Embryonic facial prominence (tissue), 1 donor: ENCODE data around the gene FRMD6.
"Not testable (repeated sequence)": the region's sequence is repeated elsewhere in the genome, so short reads cannot be mapped to it uniquely, and the experiment has no call there.

ENCODE experiments used
- DNase-seq: peaks from one replicate; pipeline ENCODE4 v3.0.0-alpha.2; 2016; ENCODE audit errors: extremely low spot score

The FRMD6 gene

GRCh38 chr14:51628238-51628637 lies 23.5 kb upstream of the FRMD6 start:
- no peak for DNase-seq

- DNase-seq: no peak
These were observed 20.7 kb upstream of the FRMD6 start for GRCh38 chr14:51630987-51631386.

DNA sequence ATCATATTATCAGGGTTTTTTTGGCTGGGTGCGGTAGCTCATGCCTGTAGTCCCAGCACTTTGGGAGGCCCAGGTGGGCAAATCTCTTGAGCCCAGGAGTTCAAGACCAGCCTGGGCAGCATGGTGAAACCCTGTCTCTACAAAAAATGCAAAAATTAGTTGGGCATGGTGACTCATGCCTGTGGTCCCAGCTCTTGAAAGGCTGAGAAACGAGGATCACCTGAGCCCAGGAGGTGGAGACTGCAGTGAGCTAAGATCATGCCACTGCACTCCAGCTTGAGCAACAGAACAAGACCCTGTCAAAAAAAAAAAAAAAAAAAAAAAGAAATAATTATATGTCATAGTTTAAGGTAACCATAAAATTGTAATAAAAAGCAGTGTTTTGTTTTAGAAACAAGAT lies 18.4 kb upstream of the FRMD6 start:
- DNase-seq: not testable (repeated sequence)

GRCh38 chr14:51636109-51636508 lies 15.6 kb upstream of the FRMD6 start:
- DNase-seq: no peak

DNA sequence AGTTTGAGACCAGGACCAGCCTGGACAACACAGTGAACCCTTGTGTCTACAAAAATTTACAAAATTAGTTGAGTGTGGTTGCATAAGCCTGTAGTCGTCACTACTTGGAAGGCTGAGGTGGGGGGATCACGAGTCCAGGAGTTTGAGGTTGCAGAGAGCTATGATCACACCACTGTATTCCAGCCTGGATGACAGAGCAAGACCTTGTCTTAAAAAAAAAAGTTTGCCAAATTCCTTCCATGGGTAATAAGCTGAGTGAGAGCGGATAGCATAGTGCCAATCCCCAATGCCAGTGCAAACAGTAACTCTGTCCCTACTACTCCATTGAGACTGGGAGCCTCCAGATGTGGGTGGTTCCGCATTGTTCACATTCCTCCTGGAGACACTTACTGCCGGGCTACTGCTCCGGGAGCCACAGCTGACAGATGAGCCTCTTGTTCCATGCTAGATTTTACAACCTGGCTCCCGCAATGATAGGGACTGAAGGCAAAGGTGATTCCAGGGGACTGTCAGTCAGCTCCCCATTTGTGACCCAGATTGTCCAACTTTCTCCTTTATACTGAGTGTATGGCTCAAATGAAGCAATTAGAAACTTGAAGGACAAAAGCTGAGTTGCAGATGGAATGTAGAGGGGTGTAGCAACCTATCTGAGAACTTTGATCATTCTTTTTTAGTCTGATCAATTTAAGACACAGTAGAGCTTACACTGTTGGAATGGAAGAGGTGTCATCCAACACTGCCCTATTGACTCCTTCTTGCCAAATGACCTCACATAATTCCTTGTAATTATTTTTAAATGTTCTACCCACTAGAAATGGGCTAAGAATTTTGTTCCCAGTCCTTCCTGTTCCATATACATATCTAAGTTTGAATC lies 13.4 kb upstream of the FRMD6 start:
- no peak for DNase-seq

DNA sequence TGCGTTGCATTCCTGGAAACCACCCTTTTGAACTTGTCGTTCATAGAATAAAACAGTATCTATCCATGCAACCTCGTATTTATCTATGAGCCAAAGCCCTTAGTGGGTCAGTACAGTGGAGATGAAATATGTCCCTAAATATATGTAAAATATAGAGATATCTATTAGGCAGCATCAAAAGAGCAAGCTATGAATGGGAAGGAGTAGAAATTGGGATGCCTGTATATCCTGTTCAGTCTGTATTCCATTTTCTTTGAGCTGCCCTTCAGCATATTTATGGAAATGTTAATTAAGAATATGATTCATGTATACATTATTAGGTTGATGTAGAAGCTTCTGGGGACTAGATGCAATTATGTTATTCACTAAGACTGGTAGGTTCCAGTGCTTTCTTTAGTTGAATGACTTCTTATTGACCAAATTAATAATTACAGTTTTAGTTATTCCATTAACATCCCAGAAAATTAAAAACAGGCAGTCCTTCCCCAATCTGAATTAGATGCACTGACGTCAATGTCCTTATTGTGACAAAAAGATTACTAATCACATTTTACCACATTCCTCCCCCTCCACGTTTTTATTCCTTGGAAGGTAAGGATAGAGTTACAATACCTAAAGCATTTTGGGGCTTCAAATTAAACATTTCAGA lies 11.9 kb upstream of the FRMD6 start:
- no peak for DNase-seq

DNA sequence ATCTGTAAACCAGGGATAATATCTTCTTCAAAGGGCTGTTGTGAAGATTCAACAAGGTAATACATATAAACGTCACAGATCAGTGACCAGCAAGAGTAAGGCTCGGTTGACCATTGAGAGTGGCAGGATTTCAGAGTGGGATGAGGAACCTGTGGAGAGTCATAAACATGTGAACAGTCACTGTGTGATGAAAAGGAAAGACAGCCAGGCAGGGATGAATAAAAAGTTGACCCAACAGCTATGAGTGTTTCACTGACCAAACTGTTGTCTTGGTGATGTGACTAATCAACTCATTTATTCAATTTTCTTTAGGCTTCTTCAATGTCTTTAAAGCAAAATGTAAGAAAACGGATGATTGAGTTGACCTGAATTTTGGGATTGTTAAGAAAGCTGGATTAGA lies 8.6 kb upstream of the FRMD6 start:
- no peak for DNase-seq

DNA sequence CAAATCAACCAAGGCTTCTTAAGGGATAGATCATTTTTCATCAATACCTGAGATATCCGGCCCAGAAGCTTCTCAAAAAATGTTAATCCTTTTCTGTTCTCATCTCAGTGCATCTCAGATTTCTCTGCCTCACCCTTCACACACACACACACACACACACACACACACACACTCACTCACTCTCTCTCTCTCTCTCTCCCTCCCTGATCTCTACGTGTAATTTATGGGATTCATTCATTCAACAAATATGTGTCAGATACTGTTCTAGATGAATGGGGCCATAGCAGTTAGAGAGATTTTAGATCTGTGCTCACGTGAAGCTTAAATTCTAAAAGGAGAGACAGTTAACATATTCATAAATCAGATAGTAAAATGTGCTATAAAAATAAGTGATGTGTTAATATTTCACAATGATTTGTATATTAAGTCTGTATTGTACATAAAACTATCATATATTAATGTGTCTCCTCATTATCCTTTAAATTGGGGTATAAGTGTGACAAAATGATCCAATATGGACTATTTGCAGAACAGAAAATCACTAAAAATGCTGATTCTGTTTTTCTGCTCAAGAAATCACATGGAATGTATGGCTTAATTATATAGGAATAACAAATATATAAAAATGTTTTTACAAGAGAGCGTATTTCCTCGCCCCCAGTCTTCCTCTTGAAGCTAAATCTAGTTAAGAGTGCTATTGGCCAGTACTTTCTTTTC lies 7.3 kb upstream of the FRMD6 start:
- DNase-seq: no peak

DNA sequence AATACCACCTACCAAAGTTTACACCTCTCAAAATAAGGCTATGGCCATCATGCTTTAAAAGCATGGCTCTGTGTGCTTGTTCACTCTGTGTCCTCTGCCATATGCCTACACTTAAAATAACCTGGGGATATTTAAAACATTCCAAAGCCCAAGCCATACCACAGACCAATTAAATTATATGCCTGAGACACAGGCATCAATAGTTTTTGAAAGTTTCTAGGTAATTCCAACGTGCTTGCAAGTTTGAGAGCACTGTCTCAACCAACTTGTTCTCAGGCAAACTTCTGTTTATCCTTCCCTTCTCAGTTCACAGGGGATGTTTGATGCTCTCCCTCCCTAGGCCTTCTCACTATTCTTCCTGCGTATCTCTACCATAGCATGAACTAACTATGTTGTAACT lies 3.4 kb upstream of the FRMD6 start:
- DNase-seq: no peak

DNA sequence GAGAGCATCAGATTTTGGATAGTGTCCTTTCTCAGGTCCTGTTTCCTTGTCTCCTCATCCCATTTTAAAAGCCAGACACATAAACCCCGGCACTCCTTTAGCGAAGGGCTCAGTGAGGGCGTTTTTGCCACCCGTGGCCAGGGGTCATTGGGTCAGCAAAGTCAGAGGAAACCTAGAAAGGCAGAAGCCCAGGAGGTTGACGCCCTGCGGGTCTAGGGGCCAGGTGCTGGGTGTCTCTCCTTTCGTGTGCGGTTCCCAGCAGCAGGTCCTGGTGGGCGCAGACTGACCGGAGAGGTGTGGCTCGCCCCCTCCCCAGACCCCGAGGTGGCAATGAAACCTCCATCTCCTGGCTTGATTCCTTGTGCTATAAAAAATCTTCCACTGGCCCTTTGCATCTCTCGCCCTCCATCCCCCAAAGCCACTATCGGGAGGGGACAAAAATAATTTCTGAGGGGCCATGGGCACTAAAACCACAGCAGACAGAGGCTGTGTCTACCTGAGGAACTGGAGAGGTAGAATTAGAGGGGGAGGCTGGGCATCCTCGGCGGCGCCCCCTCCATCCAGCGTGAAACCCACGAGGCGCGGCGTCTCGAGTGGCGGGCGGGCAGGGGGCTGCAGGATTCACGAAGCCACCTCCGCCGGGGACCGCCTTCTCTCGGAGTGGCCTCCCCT lies 858 bp upstream of the FRMD6 start:
- DNase-seq: no peak

DNA sequence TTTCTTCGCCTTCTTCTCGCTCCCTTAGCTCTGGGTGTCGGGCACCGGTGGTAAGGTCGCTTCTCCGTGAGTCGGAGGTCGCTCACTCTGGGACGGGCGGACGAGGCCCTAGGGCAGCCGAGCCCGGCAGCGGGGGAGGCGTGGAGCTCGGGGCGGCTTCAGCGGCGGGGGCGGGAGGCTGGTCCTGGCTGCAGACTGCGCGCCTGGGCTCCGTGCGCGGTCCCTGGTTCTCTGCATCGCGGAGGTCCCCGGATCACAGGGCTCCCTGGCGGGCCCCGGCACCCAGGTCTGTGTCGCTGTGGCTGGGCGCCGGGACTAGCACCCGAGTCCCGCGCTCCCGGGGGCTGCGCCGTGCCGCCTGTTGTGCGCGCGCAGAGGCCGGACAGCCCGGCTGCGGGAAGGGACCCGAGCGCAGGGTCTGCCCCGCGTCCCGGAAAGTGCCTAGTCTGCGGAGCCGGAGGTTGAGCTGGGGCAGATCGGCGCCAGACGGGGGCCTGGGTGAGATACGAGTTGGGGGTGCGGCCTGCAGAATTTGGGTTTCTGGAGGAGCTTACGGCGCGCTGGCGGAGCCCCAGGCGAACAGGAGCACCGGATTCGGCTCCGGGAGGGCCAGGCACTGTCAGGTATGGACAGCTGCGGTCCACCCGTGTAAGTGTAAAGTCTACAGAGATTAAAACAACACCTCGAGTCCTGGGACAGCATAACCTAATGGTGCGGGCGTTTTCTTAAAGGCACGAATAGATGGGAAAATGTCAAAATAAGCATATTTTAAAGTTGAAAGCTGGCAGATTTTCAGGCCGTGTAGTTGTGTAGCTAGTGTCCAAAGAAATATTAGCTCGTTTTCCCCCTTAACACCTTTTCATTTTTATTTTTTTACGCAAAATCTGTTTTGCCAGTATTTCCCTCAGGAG lies 713 bp downstream of the FRMD6 start:
- no peak for DNase-seq

DNA sequence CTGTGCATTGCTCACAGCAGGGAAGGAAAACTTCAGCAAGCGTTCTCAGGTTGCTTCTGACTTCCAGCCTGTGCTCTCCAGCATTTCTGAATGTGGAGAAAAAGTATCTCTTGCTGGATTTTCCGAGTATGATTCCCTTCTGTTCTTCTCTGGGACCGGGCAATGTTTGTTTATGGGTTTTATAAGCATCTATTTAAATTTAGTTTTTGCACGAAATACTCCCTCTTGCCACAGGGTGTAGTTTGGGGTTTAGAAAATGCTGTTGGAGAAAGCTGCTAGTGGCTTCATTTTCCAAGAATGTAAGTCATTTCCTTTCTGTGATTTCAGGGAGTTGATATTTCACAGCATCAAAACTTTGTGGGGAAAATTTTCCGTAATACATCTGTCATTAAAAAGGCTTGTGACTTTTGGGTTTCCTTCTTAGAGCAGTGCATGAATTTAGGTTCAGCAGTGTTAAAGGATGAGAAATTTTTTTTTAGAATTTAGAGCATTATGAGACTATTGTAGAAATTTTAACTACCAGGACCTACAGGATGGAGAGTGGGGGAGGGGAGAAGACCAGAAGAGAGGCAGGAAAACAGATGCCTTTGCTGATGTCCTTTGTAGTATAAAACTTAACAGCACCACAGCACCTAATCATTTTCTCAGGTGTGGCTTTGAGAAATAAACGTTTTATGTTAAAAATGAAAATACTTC lies 1.5 kb downstream of the FRMD6 start:
- DNase-seq: peak; percentile 79

GRCh38 chr14:51653775-51654532 lies 2.2 kb downstream of the FRMD6 start:
- peak; percentile 30 for DNase-seq

GRCh38 chr14:51654533-51654845 lies 2.8 kb downstream of the FRMD6 start:
- peak; percentile 79 for DNase-seq

DNA sequence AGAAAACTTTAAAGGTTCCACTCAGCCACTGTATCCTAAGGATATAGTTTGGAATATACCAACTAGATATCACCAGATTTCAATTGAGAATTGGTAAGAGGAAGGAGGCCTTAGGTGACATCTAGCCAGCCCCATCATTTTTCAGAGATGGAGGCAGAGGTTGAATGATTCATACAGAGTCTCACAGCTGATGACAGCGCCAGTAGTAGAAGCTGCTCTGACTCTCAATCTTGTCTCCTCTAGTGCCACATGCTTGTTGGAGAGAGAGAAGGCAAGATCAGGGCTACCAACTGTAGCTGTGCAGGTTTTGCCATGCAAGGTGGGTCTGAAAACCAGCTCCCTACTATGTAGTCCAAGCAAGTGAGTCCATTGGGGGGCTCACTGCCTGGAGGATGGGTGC lies 6.1 kb downstream of the FRMD6 start:
- no peak for DNase-seq

DNA sequence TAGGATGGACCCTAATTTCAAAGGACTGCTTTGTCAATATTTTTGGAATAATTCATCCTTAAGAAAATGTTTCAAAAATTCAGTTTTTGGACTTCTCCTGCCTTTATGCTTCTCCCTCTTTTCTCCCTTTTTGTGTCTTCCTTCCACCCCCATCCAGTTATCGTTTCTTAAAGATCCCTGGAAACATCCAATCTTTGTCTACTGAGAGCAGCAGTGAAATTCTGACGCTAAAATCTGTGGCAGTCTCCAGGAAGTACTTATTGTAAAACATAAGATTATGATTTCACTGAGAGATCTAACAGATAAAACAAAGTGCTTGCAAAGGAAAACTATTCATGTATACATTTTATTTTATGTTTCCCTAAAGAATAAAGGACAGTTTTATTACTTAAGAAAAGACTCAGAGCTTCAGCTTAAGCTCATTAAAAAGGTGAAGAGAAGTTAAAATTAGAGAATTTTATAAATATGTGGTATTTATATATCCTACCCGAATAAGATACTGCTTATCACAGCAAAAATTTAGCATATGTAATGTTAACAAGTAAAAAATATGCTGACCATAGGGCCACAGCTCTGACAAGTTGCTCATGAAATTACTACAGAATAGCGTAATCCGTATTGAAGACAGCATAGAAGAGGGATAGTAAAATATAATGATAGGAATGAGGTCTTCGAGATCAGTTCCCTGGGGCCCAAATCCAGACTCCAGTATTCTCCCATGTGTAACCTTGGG lies 6.9 kb downstream of the FRMD6 start:
- DNase-seq: no peak

DNA sequence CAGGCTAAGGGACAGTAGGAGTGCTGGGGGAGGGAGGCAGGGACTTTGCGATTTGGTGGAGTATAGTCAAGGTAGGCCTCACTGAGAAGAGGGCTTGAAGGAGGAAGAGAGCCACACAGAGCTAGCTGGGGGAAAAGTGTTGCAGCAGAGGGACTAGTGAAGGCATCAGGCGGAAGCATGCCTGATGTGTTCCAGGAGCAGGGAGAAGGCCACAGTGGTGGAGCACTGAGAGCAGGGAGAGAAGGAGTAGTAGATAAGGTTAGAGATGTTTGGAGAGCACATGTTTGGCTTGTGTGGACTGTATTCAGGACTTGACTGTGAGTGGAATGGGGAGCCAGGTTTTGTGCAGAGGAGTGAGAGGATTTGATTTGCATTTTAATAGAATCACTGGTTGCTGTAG lies 9.0 kb downstream of the FRMD6 start:
- DNase-seq: no peak

- no peak for DNase-seq
These were observed 9.8 kb downstream of the FRMD6 start for GRCh38 chr14:51661504-51661903.

DNA sequence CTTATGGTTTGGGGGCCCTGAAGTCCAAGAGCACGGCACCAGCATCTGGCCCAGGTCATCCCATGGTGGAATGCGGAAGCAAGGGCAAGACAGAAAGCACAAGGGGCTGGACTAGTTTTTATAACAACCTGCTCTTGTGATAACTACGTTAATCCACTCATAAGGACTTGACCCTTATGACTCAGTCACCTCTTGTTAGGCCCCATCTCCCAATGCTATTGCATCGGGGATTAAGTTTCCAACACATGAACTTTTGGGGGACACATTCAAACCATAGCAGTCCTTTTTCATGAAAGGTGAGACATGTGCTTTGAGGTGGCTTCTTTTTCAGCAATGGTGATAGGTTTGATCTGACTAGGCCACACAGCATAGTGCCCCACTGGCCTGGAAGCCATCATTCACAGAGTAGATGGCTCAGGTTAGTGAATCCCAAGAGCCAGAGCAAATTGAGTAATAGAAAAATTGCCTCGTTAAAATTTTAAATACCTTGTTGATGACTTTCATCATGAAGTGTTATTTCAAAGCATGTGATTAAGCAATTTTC lies 12.1 kb downstream of the FRMD6 start:
- DNase-seq: no peak
